Central memory CD4-positive, alpha-beta T cell (primary cell): Measurements from ENCODE around the gene ARID4B.
A peak's percentile ranks its signal among the peaks of the same experiment; 100 is the strongest.
"Not testable (repeated sequence)": the region's sequence is repeated elsewhere in the genome, so short reads cannot be mapped to it uniquely, and the experiment has no call there.

Experiments used
- DNase-seq: peaks from one replicate; pipeline ENCODE4 v3.0.0; 2022
- total RNA-seq, 3 experiments: gene quantifications; one replicate each; lab custom pipeline; 2026; lab: John Stamatoyannopoulos, UW

The ARID4B gene
- 161 to 387 (median 240) reads per million in 3 experiments for total RNA-seq

GRCh38 chr1:235327559-235328270, at the start of gene ARID4B:
Gene ARID4B, minus strand, starts transcription at chr1:235328179. Its CDS starts 1,260 bp downstream, at chr1:235326919.
- no peak for DNase-seq

GRCh38 chr1:235375919-235376605, 48.1 kb upstream of the ARID4B start:
- DNase-seq: no peak

- DNase-seq: no peak
These were observed 41.8 kb upstream of the ARID4B start for GRCh38 chr1:235369802-235370201.

- DNase-seq: no peak
These were observed 40.4 kb upstream of the ARID4B start for GRCh38 chr1:235368428-235368827.

GRCh38 chr1:235367000-235367908, 39.3 kb upstream of the ARID4B start, which contains the start of gene TBCE:
Gene TBCE, plus strand, starts transcription at chr1:235367427. Its CDS starts 12,623 bp downstream, at chr1:235380050.
- DNase-seq: peak; percentile 71

- DNase-seq: no peak
These were observed 38.3 kb upstream of the ARID4B start for GRCh38 chr1:235366286-235366685.

GRCh38 chr1:235364189-235364588, 36.2 kb upstream of the ARID4B start:
- DNase-seq: not testable (repeated sequence)

- no peak for DNase-seq
These were observed 30.9 kb upstream of the ARID4B start for GRCh38 chr1:235358899-235359298.

- DNase-seq: no peak
These were observed 29.8 kb upstream of the ARID4B start for GRCh38 chr1:235357485-235358373.

GRCh38 chr1:235351898-235352297, 23.9 kb upstream of the ARID4B start:
- no peak for DNase-seq

- no peak for DNase-seq
These were observed 23.5 kb upstream of the ARID4B start for GRCh38 chr1:235351441-235351840.

- DNase-seq: no peak
These were observed 15.7 kb upstream of the ARID4B start for GRCh38 chr1:235343726-235344125.

- no peak for DNase-seq
These were observed 14.5 kb upstream of the ARID4B start for GRCh38 chr1:235342471-235342870.

- no peak for DNase-seq
These were observed 14.1 kb upstream of the ARID4B start for GRCh38 chr1:235342039-235342438.

- DNase-seq: no peak
These were observed 13.4 kb upstream of the ARID4B start for GRCh38 chr1:235341334-235341733.

GRCh38 chr1:235339746-235340145, 11.8 kb upstream of the ARID4B start:
- DNase-seq: no peak

GRCh38 chr1:235336903-235337302, 8.9 kb upstream of the ARID4B start:
- DNase-seq: peak; percentile 39

- DNase-seq: no peak
These were observed 3.4 kb upstream of the ARID4B start for GRCh38 chr1:235331401-235331800.

- no peak for DNase-seq
These were observed 2.9 kb upstream of the ARID4B start for GRCh38 chr1:235330918-235331285.

- DNase-seq: peak; percentile 54
These were observed 1.3 kb upstream of the ARID4B start for GRCh38 chr1:235329139-235329902.
